ELR (cell line): Measurements from ENCODE around the gene PARP3.

Experiments
- DNase-seq: peaks from one replicate; pipeline ENCODE4 v3.0.0-alpha.2; 2015; ENCODE audit warnings: low read depth

PARP3 gene

GRCh38 chr3:51948016-51948580 is 5.9 kb downstream of the PARP3 start:
- no peak for DNase-seq

- DNase-seq = no peak
Measured at GRCh38 chr3:51949121-51949520, 7.0 kb downstream of the PARP3 start.

DNA sequence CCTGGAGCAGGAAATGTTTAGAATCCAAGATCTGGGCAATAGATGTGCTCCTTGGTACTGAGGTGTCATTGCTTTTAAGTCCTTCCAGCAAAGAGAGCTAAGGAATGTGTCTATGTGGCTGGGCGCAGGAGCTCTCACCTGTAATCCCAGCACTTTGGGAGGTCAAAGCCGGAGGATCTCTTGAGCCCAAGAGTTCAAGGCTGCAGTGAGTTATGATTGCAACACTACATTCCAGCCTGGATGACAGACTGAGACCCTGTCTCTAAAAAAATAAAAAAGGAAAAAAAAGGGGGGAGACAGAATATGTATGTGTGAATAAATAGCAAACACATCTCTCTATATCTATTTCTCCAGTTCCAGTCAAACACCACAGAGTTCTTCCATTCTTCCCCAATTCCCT is 8.7 kb downstream of the PARP3 start:
- DNase-seq = no peak

DNA sequence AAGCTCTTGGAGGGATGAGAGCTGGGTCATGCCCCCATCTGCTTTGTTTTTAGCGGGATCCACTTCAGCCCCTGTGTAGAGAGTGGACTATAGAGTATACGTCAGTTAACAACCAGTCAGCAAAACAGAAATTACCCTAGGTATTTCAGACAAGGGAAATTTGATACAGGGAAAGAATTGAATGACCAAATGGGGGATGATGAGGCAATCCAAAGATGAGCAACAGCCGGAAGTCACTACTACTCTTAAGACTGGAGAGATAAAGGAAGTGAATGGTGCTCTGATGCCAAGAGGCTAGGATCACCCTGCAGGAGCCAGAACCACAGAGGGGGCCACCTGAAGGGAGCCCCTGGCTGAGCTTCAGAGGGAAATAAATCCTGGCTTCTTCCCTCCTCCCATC is 11.3 kb downstream of the PARP3 start:
- DNase-seq = peak; percentile 80

DNA sequence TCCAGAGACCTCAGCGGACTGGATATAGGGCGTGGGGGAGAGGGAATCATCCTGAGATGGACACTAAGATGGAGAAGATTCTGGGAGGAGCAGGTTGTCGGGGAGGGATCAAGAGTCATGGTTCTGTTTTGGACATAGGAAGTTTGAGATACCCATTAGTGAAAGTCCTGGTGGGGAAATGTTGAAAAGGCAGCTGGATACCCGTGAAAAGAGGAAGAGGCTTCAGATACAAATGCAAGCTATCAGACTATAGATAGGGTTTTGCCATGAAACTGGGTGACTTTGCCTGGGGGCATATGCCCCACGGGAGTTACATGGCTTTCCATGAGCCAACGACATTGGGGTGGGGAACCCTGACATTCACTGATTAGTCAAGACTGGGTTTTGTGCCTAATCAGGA is 11.9 kb downstream of the PARP3 start:
- no peak for DNase-seq

DNA sequence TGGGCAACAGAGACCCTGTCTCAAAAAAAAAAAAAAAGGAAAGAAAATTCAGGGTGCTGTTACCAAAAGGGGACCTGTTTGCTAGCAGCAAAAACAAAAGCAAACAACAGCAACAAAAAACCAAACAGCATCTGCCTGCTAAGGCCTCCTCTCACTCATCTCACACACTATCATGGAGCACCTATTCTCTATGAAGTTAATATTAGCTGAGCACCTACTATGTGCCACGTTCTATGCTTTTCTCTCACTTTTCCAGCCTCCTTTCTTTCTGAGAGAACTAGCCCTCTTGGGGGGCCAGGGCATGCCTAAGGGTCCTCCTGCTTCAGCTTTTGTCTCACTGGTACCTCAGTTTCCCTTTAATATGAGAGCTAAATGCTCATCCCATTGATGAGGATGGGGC is 12.6 kb downstream of the PARP3 start:
- DNase-seq = no peak

GRCh38 chr3:51955175-51955892 is 13.2 kb downstream of the PARP3 start, which contains the start of gene GPR62:
GPR62 (plus strand) TSS chr3:51955381; CDS start chr3:51955653, 272 bp downstream.
- no peak for DNase-seq

GRCh38 chr3:51955893-51956770 is 14.0 kb downstream of the PARP3 start:
- DNase-seq = no peak

GRCh38 chr3:51957520-51958205 is 15.5 kb downstream of the PARP3 start:
- no peak for DNase-seq

DNA sequence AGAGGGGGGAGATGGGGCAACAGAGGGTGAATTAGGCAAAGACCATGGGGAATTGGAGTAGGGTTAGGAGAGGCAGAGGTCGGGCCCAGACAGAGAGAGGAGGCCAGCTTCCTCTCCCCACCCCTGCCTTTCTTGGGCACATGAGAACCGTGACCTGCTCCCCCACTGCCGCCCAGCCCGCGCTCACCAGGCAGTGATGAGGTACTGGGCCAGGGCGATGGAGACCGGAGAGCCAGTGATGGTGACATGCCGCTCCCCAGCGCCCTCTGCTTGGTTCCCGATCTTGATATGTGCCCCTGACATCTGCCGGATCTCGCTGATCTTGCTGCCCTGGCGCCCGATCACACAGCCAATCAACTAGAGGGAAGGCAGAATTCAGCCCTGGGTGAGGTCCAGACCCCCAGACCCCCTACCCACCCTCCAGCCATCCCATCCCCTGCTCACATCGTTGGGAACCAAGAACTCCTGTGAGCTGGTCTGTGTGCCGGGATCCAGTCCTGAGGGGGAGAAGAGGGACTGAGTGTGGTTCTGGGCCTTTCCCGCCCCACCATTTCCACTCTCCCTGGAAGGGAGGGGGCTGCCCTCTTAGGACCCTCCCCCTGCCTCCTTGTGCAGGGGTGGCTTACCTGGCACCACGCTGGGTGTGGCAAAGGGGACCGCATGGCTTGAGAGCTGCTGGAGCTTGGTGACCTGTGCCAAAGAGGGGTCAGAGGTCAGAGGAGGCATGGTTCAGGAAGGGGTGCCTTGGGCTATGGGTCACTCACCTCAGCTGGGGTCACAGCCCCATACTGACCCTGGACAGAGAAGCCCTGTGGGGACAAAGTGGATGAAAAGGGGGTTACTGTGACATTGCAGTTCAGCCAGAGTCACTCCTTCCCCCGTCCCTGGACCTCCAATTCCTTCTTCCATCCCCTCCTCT is 16.7 kb downstream of the PARP3 start:
- no peak for DNase-seq

- DNase-seq = no peak
Measured at GRCh38 chr3:51959651-51960050, 17.5 kb downstream of the PARP3 start.

- no peak for DNase-seq
Measured at GRCh38 chr3:51960386-51960785, 18.2 kb downstream of the PARP3 start.

GRCh38 chr3:51961011-51961410 is 18.8 kb downstream of the PARP3 start:
- DNase-seq = no peak

DNA sequence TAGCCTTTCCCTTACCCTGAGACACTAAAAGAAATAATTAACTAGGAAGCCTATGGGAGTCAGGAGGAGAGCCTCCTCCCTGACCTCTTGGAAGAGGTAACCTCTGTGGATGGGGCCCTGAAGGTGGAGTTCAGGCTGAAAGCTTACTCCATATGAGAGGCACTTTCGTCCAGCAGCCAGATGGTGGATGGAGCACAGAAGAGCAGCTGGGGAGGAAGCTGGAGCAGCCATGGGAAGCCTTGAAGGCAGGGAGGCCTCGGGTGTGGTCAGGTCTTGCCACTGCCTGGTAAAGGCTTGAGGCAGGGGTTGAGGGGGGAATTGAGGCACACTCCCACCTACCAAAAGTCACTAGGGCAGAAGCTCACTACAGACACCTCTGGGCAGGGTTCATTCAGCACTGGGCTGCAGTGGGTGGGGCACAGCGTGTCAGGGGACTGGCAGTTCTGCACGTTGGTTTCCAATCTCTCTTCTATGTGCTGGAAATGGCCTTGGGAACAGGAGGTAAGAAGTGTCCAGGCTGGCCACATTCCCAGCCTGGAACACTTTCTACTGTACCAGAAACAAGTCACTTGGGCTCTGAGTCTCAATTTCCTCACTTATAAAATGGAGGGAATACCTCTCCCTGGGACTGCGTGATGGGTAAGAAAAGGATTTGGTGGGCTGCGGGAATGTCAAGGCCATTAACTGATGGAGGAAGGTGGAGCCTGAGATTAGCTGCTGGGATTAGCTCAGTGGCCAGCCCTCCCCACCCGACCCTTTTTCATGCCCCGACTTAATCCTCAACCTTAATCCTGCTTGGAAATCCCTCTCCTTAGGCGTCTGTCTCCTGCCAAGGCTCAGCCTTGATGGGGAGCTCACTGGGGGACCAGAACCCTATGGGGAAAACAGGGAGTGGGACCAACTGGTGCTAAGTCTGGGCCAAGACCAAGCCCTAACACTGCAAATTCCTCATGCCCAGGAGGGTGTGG is 19.7 kb downstream of the PARP3 start:
- DNase-seq = no peak

- DNase-seq = no peak
Measured at GRCh38 chr3:51962854-51963530, 20.8 kb downstream of the PARP3 start.

DNA sequence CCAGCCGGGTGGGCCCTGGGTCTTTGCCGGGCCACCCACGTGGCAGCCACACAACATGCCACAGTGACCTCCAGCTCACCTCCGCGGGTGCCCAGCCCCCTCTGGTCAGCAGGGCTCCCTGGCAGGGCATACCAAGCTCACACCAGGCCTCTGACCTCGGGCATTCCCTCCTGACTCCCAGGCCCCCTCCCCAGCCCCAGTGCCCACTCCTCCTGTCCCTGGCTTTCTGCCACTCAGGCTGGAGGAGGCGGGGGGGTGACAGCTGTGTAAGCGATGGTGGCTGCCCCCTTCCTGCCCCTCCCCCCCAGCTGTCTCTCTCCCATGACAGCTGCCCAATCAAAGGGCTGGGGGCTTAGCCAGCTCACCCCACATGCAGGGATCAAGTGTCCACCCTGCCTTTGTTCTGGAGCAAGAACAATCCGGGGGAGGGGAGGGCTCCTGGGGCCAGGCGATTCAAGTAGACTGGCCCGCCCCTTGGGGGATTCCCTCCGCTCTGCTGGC is 21.8 kb downstream of the PARP3 start:
- no peak for DNase-seq

DNA sequence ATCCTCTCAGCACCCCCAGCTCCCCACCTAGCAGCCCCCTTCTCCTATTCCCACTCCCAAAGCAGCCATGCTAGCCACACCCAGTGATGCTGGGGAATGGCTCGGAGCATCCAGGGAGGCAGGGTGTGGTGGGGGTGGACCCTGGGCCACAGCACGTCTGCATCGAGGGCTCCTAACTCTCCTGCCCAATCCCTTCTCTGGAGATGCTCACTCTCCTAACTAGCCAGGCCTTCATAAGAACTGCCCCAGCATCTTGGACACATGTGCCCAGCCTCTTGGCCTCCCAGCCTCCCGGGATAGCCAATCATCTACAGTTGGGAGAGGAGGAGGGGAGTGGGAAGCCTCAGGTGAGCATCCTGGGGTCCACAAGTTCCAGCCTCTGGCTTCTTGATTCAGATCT is 22.4 kb downstream of the PARP3 start:
- no peak for DNase-seq

GRCh38 chr3:51966016-51966415 is 23.9 kb downstream of the PARP3 start:
- DNase-seq = no peak

- DNase-seq = no peak
Measured at GRCh38 chr3:51966486-51966885, 24.3 kb downstream of the PARP3 start.
